CD4-positive, CD25-positive, alpha-beta regulatory T cell (primary cell): Measurements from ENCODE around the gene SCYGR3. TPM values are rescaled to one million over a fixed set of nuclear protein-coding genes. Genes with fewer than 3 reads are reported as not detected.

Source experiments
- ATAC-seq, 2 donors: fragments of 150-1000 bp; cut with Tn5 transposase; one replicate each; pipeline ENCODE4 v1.10.0; 2021; ENCODE audit warnings: low read depth in 2 of 2, moderate number of reproducible peaks in 2 of 2, moderate library complexity in 1 of 2
- DNase-seq, 3 donors: peaks; one replicate each; pipeline versions ENCODE4 v3.0.0 to v3.0.0-alpha.2; 2012 to 2022; ENCODE audit warnings: mixed read lengths in 1 of 3
- H3K27ac ChIP-seq: one replicate; pipeline ENCODE4 v1.7.0; 2013; ENCODE audit warnings: mild to moderate bottlenecking, low read length; ENCODE audit not compliant: insufficient read depth, poor library complexity, severe bottlenecking
- H3K27me3 ChIP-seq: one replicate; pipeline ENCODE4 v1.7.0; 2013; ENCODE audit warnings: low read length; ENCODE audit not compliant: control insufficient read depth, insufficient read depth
- H3K36me3 ChIP-seq: one replicate; pipeline ENCODE4 v1.7.0; 2013; ENCODE audit warnings: mild to moderate bottlenecking, low read length, moderate library complexity; ENCODE audit not compliant: control insufficient read depth, insufficient read depth
- H3K4me1 ChIP-seq: 2 replicates; pipeline ENCODE4 v1.7.0; 2013; ENCODE audit warnings: mild to moderate bottlenecking, low read length; ENCODE audit not compliant: insufficient read depth, control insufficient read depth, poor library complexity, severe bottlenecking
- H3K4me3 ChIP-seq: one replicate; pipeline ENCODE4 v1.7.0; 2013; ENCODE audit warnings: low read depth, mild to moderate bottlenecking, low read length, moderate library complexity
- H3K9me3 ChIP-seq, 2 experiments: 1 replicate in 1 of 2; 2 replicates in 1 of 2; pipeline ENCODE4 v1.7.0; 2013; ENCODE audit warnings: low read length in 2 of 2, mild to moderate bottlenecking in 1 of 2, moderate library complexity in 1 of 2; ENCODE audit not compliant: control insufficient read depth in 2 of 2
- H3K27ac Mint-ChIP-seq, 3 donors: one replicate each; pipeline ENCODE4 v1.8.0; 2020 to 2022; ENCODE audit warnings: mild to moderate bottlenecking in 3 of 3, mixed read lengths in 3 of 3, moderate library complexity in 2 of 3
- H3K27me3 Mint-ChIP-seq: one replicate; pipeline ENCODE4 v1.8.0; 2022; ENCODE audit warnings: mild to moderate bottlenecking, mixed read lengths
- H3K36me3 Mint-ChIP-seq: one replicate; pipeline ENCODE4 v1.8.0; 2020; ENCODE audit warnings: mixed read lengths
- H3K4me1 Mint-ChIP-seq, 4 donors: one replicate each; pipeline ENCODE4 v1.8.0; 2020 to 2022; ENCODE audit warnings: mixed read lengths in 4 of 4, mild to moderate bottlenecking in 1 of 4
- H3K4me3 Mint-ChIP-seq, 4 donors: one replicate each; pipeline ENCODE4 v1.8.0; 2020 to 2022; ENCODE audit warnings: mild to moderate bottlenecking in 4 of 4, mixed read lengths in 4 of 4, moderate library complexity in 3 of 4
- H3K9me3 Mint-ChIP-seq, 7 donors: one replicate each; pipeline ENCODE4 v1.8.0; 2020 to 2022; ENCODE audit warnings: mixed read lengths in 7 of 7, mild to moderate bottlenecking in 3 of 7, moderate library complexity in 2 of 7
- polyA plus RNA-seq, 4 donors: library from polyadenylated mRNA; unstranded; fragments of 300-500 nt; fragmentation: Illumina TruSeq; gene quantifications; one replicate each; pipeline ENCODE4 v1.2.3, GENCODE V29; 2021
- total RNA-seq: library from RNA; stranded (reverse); gene quantifications from one replicate; pipeline ENCODE4 v1.2.3, GENCODE V29; 2022

Gene SCYGR3
- total and polyA plus RNA-seq, 5 donors from 2014 or later, result not detected

- Mint-ChIP-seq H3K27ac (no peak overlapping the region), H3K4me1 (no peaks in the 10 kb centered on the region), H3K27me3 (peaks cover 22% of the 10 kb centered on the region), H3K9me3 (no peaks in the 10 kb centered on the region), H3K36me3 (no peaks in the 10 kb centered on the region), H3K4me3 (no peak overlapping the region)
- no peaks in the 10 kb centered on the region for H3K36me3 ChIP-seq
- no peaks in the 10 kb centered on the region for H3K9me3 ChIP-seq
- peaks cover 6% of the 10 kb centered on the region for H3K27me3 ChIP-seq
- ATAC-seq, result no peak
- DNase-seq, result no peak
- no peak overlapping the region for H3K4me3 ChIP-seq
- no peak overlapping the region for H3K27ac ChIP-seq
- no peaks in the 10 kb centered on the region for H3K4me1 ChIP-seq
These were observed 10.8 kb upstream of the SCYGR3 start for GRCh38 chr2:227625420-227625819.

- H3K4me3 Mint-ChIP-seq, result no peak overlapping the region
- Histone ChIP-seq H3K36me3 (no peaks in the 10 kb centered on the region), H3K27ac (no peak overlapping the region), H3K4me1 (no peaks in the 10 kb centered on the region), H3K27me3 (peaks cover 3% of the 10 kb centered on the region), H3K4me3 (no peak overlapping the region), H3K9me3 (no peaks in the 10 kb centered on the region)
- H3K27me3 Mint-ChIP-seq, result peaks cover 19% of the 10 kb centered on the region
- DNase-seq, result no peak
- no peaks in the 10 kb centered on the region for H3K36me3 Mint-ChIP-seq
- no peak overlapping the region for H3K27ac Mint-ChIP-seq
- no peaks in the 10 kb centered on the region for H3K4me1 Mint-ChIP-seq
- ATAC-seq, result no peak
- peaks cover 0 to under 1% (median 0%) of the 10 kb centered on the region in 7 donors for H3K9me3 Mint-ChIP-seq
These were observed 8.6 kb upstream of the SCYGR3 start for GRCh38 chr2:227623226-227623625.

GRCh38 chr2:227617316-227618230, 2.9 kb upstream of the SCYGR3 start, which contains the start of gene SCYGR4:
Gene SCYGR4 (plus strand): TSS chr2:227617498. CDS start chr2:227617498, 0 bp downstream.
- Histone ChIP-seq H3K4me1 (no peaks in the 10 kb centered on the region), H3K36me3 (no peaks in the 10 kb centered on the region), H3K27me3 (no peaks in the 10 kb centered on the region), H3K9me3 (no peaks in the 10 kb centered on the region), H3K4me3 (no peak within 1 kb of the TSS), H3K27ac (no peak within 1 kb of the TSS)
- ATAC-seq (no peak), DNase-seq (no peak)
- peaks cover 0 to 1% (median 0%) of the 10 kb centered on the region in 7 donors for H3K9me3 Mint-ChIP-seq
- no peak within 1 kb of the TSS for H3K27ac Mint-ChIP-seq
- H3K36me3 Mint-ChIP-seq, result no peaks in the 10 kb centered on the region
- no peak within 1 kb of the TSS for H3K4me3 Mint-ChIP-seq
- peaks cover 12% of the 10 kb centered on the region for H3K27me3 Mint-ChIP-seq
- no peaks in the 10 kb centered on the region for H3K4me1 Mint-ChIP-seq

- H3K9me3 ChIP-seq, result no peaks in the 10 kb centered on the region
- no peaks in the 10 kb centered on the region for H3K27me3 ChIP-seq
- H3K4me3 ChIP-seq, result no peak overlapping the region
- DNase-seq (no peak), ATAC-seq (no peak)
- Mint-ChIP-seq H3K4me3 (no peak overlapping the region), H3K36me3 (no peaks in the 10 kb centered on the region), H3K9me3 (peaks cover 0 to 1% (median 0%) of the 10 kb centered on the region in 7 donors), H3K27ac (no peak overlapping the region), H3K27me3 (peaks cover 14% of the 10 kb centered on the region), H3K4me1 (no peaks in the 10 kb centered on the region)
- H3K36me3 ChIP-seq, result no peaks in the 10 kb centered on the region
- H3K27ac ChIP-seq, result no peak overlapping the region
- no peaks in the 10 kb centered on the region for H3K4me1 ChIP-seq
These were observed 2.0 kb upstream of the SCYGR3 start for GRCh38 chr2:227616631-227617030.

- peaks cover 4% of the 10 kb centered on the region for H3K27me3 ChIP-seq
- Mint-ChIP-seq H3K27ac (no peak overlapping the region), H3K4me1 (no peaks in the 10 kb centered on the region), H3K27me3 (peaks cover 15% of the 10 kb centered on the region), H3K4me3 (no peak overlapping the region), H3K9me3 (peaks cover 0 to 1% (median 0%) of the 10 kb centered on the region in 7 donors), H3K36me3 (no peaks in the 10 kb centered on the region)
- H3K4me1 ChIP-seq, result no peaks in the 10 kb centered on the region
- H3K4me3 ChIP-seq, result no peak overlapping the region
- H3K9me3 ChIP-seq, result no peaks in the 10 kb centered on the region
- H3K27ac ChIP-seq, result no peak overlapping the region
- DNase-seq (no peak), ATAC-seq (no peak)
- no peaks in the 10 kb centered on the region for H3K36me3 ChIP-seq
These were observed 1.3 kb upstream of the SCYGR3 start for GRCh38 chr2:227615906-227616305.

- ATAC-seq (no peak), DNase-seq (no peak)
- no peak overlapping the region for H3K27ac ChIP-seq
- Mint-ChIP-seq H3K27me3 (peaks cover 20% of the 10 kb centered on the region), H3K4me3 (no peak overlapping the region), H3K9me3 (peaks cover 0 to 1% (median 0%) of the 10 kb centered on the region in 7 donors), H3K27ac (no peak overlapping the region), H3K36me3 (no peaks in the 10 kb centered on the region), H3K4me1 (no peaks in the 10 kb centered on the region)
- no peaks in the 10 kb centered on the region for H3K9me3 ChIP-seq
- H3K4me1 ChIP-seq, result no peaks in the 10 kb centered on the region
- peaks cover 4% of the 10 kb centered on the region for H3K27me3 ChIP-seq
- no peak overlapping the region for H3K4me3 ChIP-seq
- H3K36me3 ChIP-seq, result no peaks in the 10 kb centered on the region
These were observed 541 bp upstream of the SCYGR3 start for GRCh38 chr2:227615181-227615580.

- ATAC-seq, result no peak
- peaks cover 14% of the 10 kb centered on the region for H3K27me3 Mint-ChIP-seq
These were observed 394 bp downstream of the SCYGR3 start for GRCh38 chr2:227614246-227614645.

GRCh38 chr2:227613272-227613660, 1.4 kb downstream of the SCYGR3 start:
- DNase-seq (no peak), ATAC-seq (no peak)
- Histone ChIP-seq H3K9me3 (no peaks in the 10 kb centered on the region), H3K4me3 (no peak overlapping the region), H3K36me3 (no peaks in the 10 kb centered on the region), H3K4me1 (no peaks in the 10 kb centered on the region), H3K27ac (no peak overlapping the region), H3K27me3 (peaks cover 6% of the 10 kb centered on the region)
- H3K36me3 Mint-ChIP-seq, result no peaks in the 10 kb centered on the region
- peaks cover 0 to 12% (median 1%) of the 10 kb centered on the region in 4 donors for H3K4me1 Mint-ChIP-seq
- H3K4me3 Mint-ChIP-seq, result no peak overlapping the region
- no peak overlapping the region for H3K27ac Mint-ChIP-seq
- H3K9me3 Mint-ChIP-seq, result peaks cover 0 to under 1% (median 0%) of the 10 kb centered on the region in 7 donors
- H3K27me3 Mint-ChIP-seq, result peaks cover 16% of the 10 kb centered on the region

More at GRCh38 chr2:227614246-227614645, 394 bp downstream of the SCYGR3 start:
- Histone ChIP-seq H3K27ac (no peak overlapping the region), H3K9me3 (no peaks in the 10 kb centered on the region), H3K4me3 (no peak overlapping the region), H3K4me1 (no peaks in the 10 kb centered on the region), H3K36me3 (no peaks in the 10 kb centered on the region), H3K27me3 (peaks cover 4% of the 10 kb centered on the region)
- Mint-ChIP-seq H3K4me3 (no peak overlapping the region), H3K4me1 (peaks cover 0 to 2% (median 0%) of the 10 kb centered on the region in 4 donors), H3K36me3 (no peaks in the 10 kb centered on the region), H3K27ac (no peak overlapping the region), H3K9me3 (peaks cover 0 to 1% (median 0%) of the 10 kb centered on the region in 7 donors)
- no peak for DNase-seq
